HCT116 (cell line): ENCODE data around the gene SRPK3. TPM values are rescaled to one million over a fixed set of nuclear protein-coding genes. Genes with fewer than 3 reads are reported as not detected.

Source experiments
- ATAC-seq: fragments of 200-7000 bp; cut with Tn5 transposase; 2 replicates; pipeline ENCODE4 v1.9.1; 2020; ENCODE audit warnings: mild to moderate bottlenecking, moderate library complexity
- BruUV-seq: library from RNA; stranded (reverse); fragments of 400-500 nt; replicated peaks from 2 replicates; lab custom pipeline; 2021; lab: Mats Ljungman, UMichigan
- CTCF ChIA-PET: fragments of 300-600 bp; sonication (Branson Sonifier 250); formaldehyde crosslinking; loops from one replicate; lab custom pipeline; 2021; ENCODE audit warnings: antibody characterized with exemption; lab: Charles Lee
- POLR2A ChIA-PET: fragments of 300-600, 350-600 bp; sonication (Branson Sonifier 250); formaldehyde crosslinking; loops from one replicate; lab custom pipeline; 2021; ENCODE audit warnings: antibody characterized with exemption; lab: Charles Lee
- RAD21 ChIA-PET, 2 experiments: fragments of 300-600 bp; sonication (Branson Sonifier 250); formaldehyde crosslinking; loops; one replicate each; lab custom pipeline; 2023; ENCODE audit warnings: low total read pairs in 2 of 2; ENCODE audit not compliant: uncharacterized antibody in 2 of 2, unreplicated experiment in 2 of 2, low non-redundant PET in 1 of 2; lab: Charles Lee
- DNase-seq: peaks from one replicate; pipeline ENCODE4 v3.0.0-alpha.2; 2010; ENCODE audit warnings: low read depth, low spot score
- H2AFZ ChIP-seq: fragments of 200-600 bp; shearing (Covaris generic), sonication (generic); 2 replicates; pipeline ENCODE4 v1.6.1; 2017; ENCODE audit warnings: low read depth, mixed run types, mixed read lengths, antibody characterized with exemption, low read length; ENCODE audit not compliant: poor library complexity, severe bottlenecking
- H3K27ac ChIP-seq: 2 replicates; pipeline ENCODE4 v1.5.1; 2012; ENCODE audit warnings: low read depth, low read length
- H3K27me3 ChIP-seq: fragments of 200-600 bp; sonication (generic); 2 replicates; pipeline ENCODE4 v1.6.1; 2016; ENCODE audit warnings: mixed run types, low read length, mixed read lengths; ENCODE audit not compliant: insufficient read depth
- H3K36me3 ChIP-seq, 2 experiments: fragments of 200-500 bp in 1 of 2; fragments of 200-600 bp in 1 of 2; sonication (Bioruptor generic) in 1 of 2; sonication (generic) in 1 of 2; 2 replicates each; pipeline versions ENCODE4 v1.5.1 to v1.6.1; 2014 to 2016; ENCODE audit warnings: low read length in 2 of 2, inconsistent platforms in 1 of 2, mixed read lengths in 1 of 2, mixed run types in 1 of 2; ENCODE audit not compliant: insufficient read depth in 2 of 2, control insufficient read depth in 1 of 2
- H3K4me1 ChIP-seq, 2 experiments: fragments of 200-600 bp in 1 of 2; sonication (generic) in 1 of 2; 2 replicates each; pipeline versions ENCODE4 v1.5.1 to v1.6.1; 2012 to 2017; ENCODE audit warnings: low read length in 2 of 2, inconsistent platforms in 1 of 2, mild to moderate bottlenecking in 1 of 2, mixed read lengths in 1 of 2, mixed run types in 1 of 2, moderate library complexity in 1 of 2; ENCODE audit not compliant: insufficient read depth in 2 of 2, control insufficient read depth in 1 of 2
- H3K4me2 ChIP-seq: fragments of 200-600 bp; sonication (generic); 2 replicates; pipeline ENCODE4 v1.6.1; 2017; ENCODE audit warnings: mixed run types, low read length, mixed read lengths
- H3K4me3 ChIP-seq, 2 experiments: fragments of 200-600 bp in 1 of 2; sonication (generic) in 1 of 2; replicated peaks in 1 of 2; 2 replicates each; pipeline ENCODE4 v1.5.1; 2011 to 2016; ENCODE audit warnings: low read length in 2 of 2, control low read depth in 1 of 2, low read depth in 1 of 2, mild to moderate bottlenecking in 1 of 2, mixed read lengths in 1 of 2, mixed run types in 1 of 2
- H3K79me2 ChIP-seq: fragments of 200-600 bp; sonication (generic); 2 replicates; pipeline ENCODE4 v1.6.1; 2017; ENCODE audit warnings: mild to moderate bottlenecking, mixed run types, low read length, moderate library complexity, mixed read lengths; ENCODE audit not compliant: insufficient read depth
- H3K9ac ChIP-seq: fragments of 200-600 bp; sonication (generic); 2 replicates; pipeline ENCODE4 v1.6.1; 2016; ENCODE audit warnings: low read length, mixed read lengths
- H3K9me2 ChIP-seq: fragments of 200-600 bp; sonication (generic), shearing (Covaris generic); 2 replicates; pipeline ENCODE4 v1.6.1; 2017; ENCODE audit warnings: mixed run types, mild to moderate bottlenecking, moderate library complexity; ENCODE audit not compliant: insufficient read depth
- H3K9me3 ChIP-seq, 2 experiments: fragments of 200-500 bp in 1 of 2; fragments of 200-600 bp in 1 of 2; sonication (Bioruptor generic) in 1 of 2; sonication (generic) in 1 of 2; 2 replicates each; pipeline ENCODE4 v1.6.1; 2014 to 2017; ENCODE audit warnings: low read length in 2 of 2, mixed read lengths in 2 of 2, inconsistent platforms in 1 of 2, low read depth in 1 of 2, mild to moderate bottlenecking in 1 of 2, mixed run types in 1 of 2, moderate library complexity in 1 of 2; ENCODE audit not compliant: control insufficient read depth in 1 of 2, insufficient read depth in 1 of 2
- H4K20me1 ChIP-seq: fragments of 200-600 bp; sonication (generic), shearing (Covaris generic); 2 replicates; pipeline ENCODE4 v1.6.1; 2017; ENCODE audit warnings: mixed run types, mild to moderate bottlenecking, moderate library complexity; ENCODE audit not compliant: insufficient read depth
- CBX3 ChIP-seq: IDR thresholded peaks from 2 replicates; pipeline ENCODE4 v1.6.1; 2012; ENCODE audit warnings: low read depth
- CTCF ChIP-seq, 3 experiments: fragments of 200-600 bp in 1 of 3; sonication (generic) in 1 of 3; IDR thresholded peaks in 2 of 3; conservative IDR thresholded peaks in 1 of 3; 2 replicates each; pipeline ENCODE4 v1.5.1; 2012 to 2017; ENCODE audit warnings: low read depth in 2 of 3, low read length in 2 of 3, antibody characterized with exemption in 1 of 3, borderline replicate concordance in 1 of 3, control low read depth in 1 of 3, mild to moderate bottlenecking in 1 of 3, mixed read lengths in 1 of 3, mixed run types in 1 of 3, moderate library complexity in 1 of 3; ENCODE audit not compliant: insufficient read depth in 1 of 3
- JUND ChIP-seq: IDR thresholded peaks from 2 replicates; pipeline ENCODE4 v1.6.1; 2012
- POLR2A ChIP-seq: IDR thresholded peaks from 2 replicates; pipeline ENCODE4 v1.7.0; 2011; ENCODE audit warnings: borderline replicate concordance; ENCODE audit not compliant: insufficient read depth, insufficient read length; ENCODE audit errors: extremely low read depth
- REST ChIP-seq: IDR thresholded peaks from 2 replicates; pipeline ENCODE4 v1.6.1; 2012; ENCODE audit warnings: low read depth
- ZFX ChIP-seq: fragments of 450-650 bp; IDR thresholded peaks from 2 replicates; pipeline ENCODE4 v1.6.1; 2017
- intact Hi-C: fragments of 100-400 bp; cut with micrococcal nuclease; formaldehyde crosslinking; loops from 2 replicates; pipeline ENCODE4 v1.10.0; 2022
- total RNA-seq: library from RNA; stranded (reverse); gene quantifications from one replicate; pipeline ENCODE4 v1.2.1, GENCODE V29; 2021; ENCODE audit not compliant: unreplicated experiment

Gene SRPK3
- total RNA-seq, 1 experiment from 2014 or later, result not detected

GRCh38 chrX:153779891-153780677 lies 757 bp upstream of the SRPK3 start:
- intact Hi-C loops, result no loop called here
- no peak for ATAC-seq
- Histone ChIP-seq H3K36me3 (no peaks in the 10 kb centered on the region), H3K9me3 (no peaks in the 10 kb centered on the region), H3K9me2 (no peaks in the 10 kb centered on the region), H2AFZ (no peak overlapping the region), H3K27me3 (no peaks in the 10 kb centered on the region), H3K79me2 (no peaks in the 10 kb centered on the region), H3K4me3 (no peak overlapping the region)
- DNase-seq, result no peak
- CTCF ChIA-PET, result interaction anchor here (1.0 kb wide), 1 partner anchor 14 kb away, joined by 4 read pairs; the partner anchor contains the start of genes IDH3G and SSR4
- POLR2A ChIA-PET, result no interaction called here
- TF ChIP-seq POLR2A (no peak), CBX3 (no peak), ZFX (no peak), REST (no peak), JUND (no peak), CTCF (IDR thresholded peaks at IDR 0.05 in 2 of 3, conservative IDR thresholded peaks at IDR 0.05 in 1 of 3; ENCODE audit: borderline replicate concordance in 1 of 3, insufficient read depth in 1 of 3, low read depth in 2 of 3, low read length in 2 of 3) (no peak)
- TF ChIP-seq, all 23 proteins: peak for 0
- Histone ChIP-seq H4K20me1 (no peaks in the 10 kb centered on the region), H3K4me2 (no peak overlapping the region), H3K4me1 (peaks cover 0 to 6% of the 10 kb centered on the region in 2 experiments; a peak in 1 of 4 replicates), H3K9ac (no peak overlapping the region), H3K27ac (no peak overlapping the region)
- RAD21 ChIA-PET, result no interaction called here
- no TSS peak for BruUV-seq
